CD4-positive, CD25-positive, alpha-beta regulatory T cell (primary cell): Measurements from ENCODE around the gene SH3D19. TPM values are rescaled to one million over a fixed set of nuclear protein-coding genes. Genes with fewer than 3 reads are reported as not detected.

ENCODE experiments used
- ATAC-seq, 2 donors: fragments of 150-1000 bp; cut with Tn5 transposase; one replicate each; pipeline ENCODE4 v1.10.0; 2021; ENCODE audit warnings: low read depth in 2 of 2, moderate number of reproducible peaks in 2 of 2, moderate library complexity in 1 of 2
- DNase-seq, 3 donors: peaks; one replicate each; pipeline versions ENCODE4 v3.0.0 to v3.0.0-alpha.2; 2012 to 2022; ENCODE audit warnings: mixed read lengths in 1 of 3
- H3K27ac ChIP-seq: one replicate; pipeline ENCODE4 v1.7.0; 2013; ENCODE audit warnings: mild to moderate bottlenecking, low read length; ENCODE audit not compliant: insufficient read depth, poor library complexity, severe bottlenecking
- H3K27me3 ChIP-seq: one replicate; pipeline ENCODE4 v1.7.0; 2013; ENCODE audit warnings: low read length; ENCODE audit not compliant: control insufficient read depth, insufficient read depth
- H3K36me3 ChIP-seq: one replicate; pipeline ENCODE4 v1.7.0; 2013; ENCODE audit warnings: mild to moderate bottlenecking, low read length, moderate library complexity; ENCODE audit not compliant: control insufficient read depth, insufficient read depth
- H3K4me1 ChIP-seq: 2 replicates; pipeline ENCODE4 v1.7.0; 2013; ENCODE audit warnings: mild to moderate bottlenecking, low read length; ENCODE audit not compliant: insufficient read depth, control insufficient read depth, poor library complexity, severe bottlenecking
- H3K4me3 ChIP-seq: one replicate; pipeline ENCODE4 v1.7.0; 2013; ENCODE audit warnings: low read depth, mild to moderate bottlenecking, low read length, moderate library complexity
- H3K9me3 ChIP-seq, 2 experiments: 1 replicate in 1 of 2; 2 replicates in 1 of 2; pipeline ENCODE4 v1.7.0; 2013; ENCODE audit warnings: low read length in 2 of 2, mild to moderate bottlenecking in 1 of 2, moderate library complexity in 1 of 2; ENCODE audit not compliant: control insufficient read depth in 2 of 2
- H3K27ac Mint-ChIP-seq, 3 donors: one replicate each; pipeline ENCODE4 v1.8.0; 2020 to 2022; ENCODE audit warnings: mild to moderate bottlenecking in 3 of 3, mixed read lengths in 3 of 3, moderate library complexity in 2 of 3
- H3K27me3 Mint-ChIP-seq: one replicate; pipeline ENCODE4 v1.8.0; 2022; ENCODE audit warnings: mild to moderate bottlenecking, mixed read lengths
- H3K36me3 Mint-ChIP-seq: one replicate; pipeline ENCODE4 v1.8.0; 2020; ENCODE audit warnings: mixed read lengths
- H3K4me1 Mint-ChIP-seq, 4 donors: one replicate each; pipeline ENCODE4 v1.8.0; 2020 to 2022; ENCODE audit warnings: mixed read lengths in 4 of 4, mild to moderate bottlenecking in 1 of 4
- H3K4me3 Mint-ChIP-seq, 4 donors: one replicate each; pipeline ENCODE4 v1.8.0; 2020 to 2022; ENCODE audit warnings: mild to moderate bottlenecking in 4 of 4, mixed read lengths in 4 of 4, moderate library complexity in 3 of 4
- H3K9me3 Mint-ChIP-seq, 7 donors: one replicate each; pipeline ENCODE4 v1.8.0; 2020 to 2022; ENCODE audit warnings: mixed read lengths in 7 of 7, mild to moderate bottlenecking in 3 of 7, moderate library complexity in 2 of 7
- polyA plus RNA-seq, 4 donors: library from polyadenylated mRNA; unstranded; fragments of 300-500 nt; fragmentation: Illumina TruSeq; gene quantifications; one replicate each; pipeline ENCODE4 v1.2.3, GENCODE V29; 2021
- total RNA-seq: library from RNA; stranded (reverse); gene quantifications from one replicate; pipeline ENCODE4 v1.2.3, GENCODE V29; 2022

The SH3D19 gene
- total and polyA plus RNA-seq, 5 donors from 2014 or later = 0.37 to 2.4 (median 0.83) TPM; not detected in 1

- Histone ChIP-seq H3K4me1 (peaks cover 17% of the 10 kb centered on the region), H3K4me3 (peak overlapping the region; percentile 87), H3K9me3 (no peaks in the 10 kb centered on the region), H3K27me3 (no peaks in the 10 kb centered on the region), H3K27ac (peak overlapping the region; percentile 91), H3K36me3 (peaks cover 28% of the 10 kb centered on the region)
- peaks cover 27% of the 10 kb centered on the region for H3K36me3 Mint-ChIP-seq
- no peaks in the 10 kb centered on the region for H3K9me3 Mint-ChIP-seq
- no peak for DNase-seq
- H3K27me3 Mint-ChIP-seq = no peaks in the 10 kb centered on the region
- H3K4me3 Mint-ChIP-seq = peak overlapping the region; percentile 90 to 98 (median 94)
- H3K27ac Mint-ChIP-seq = peak overlapping the region; percentile 97 to 99 (median 99)
- no peak for ATAC-seq
- H3K4me1 Mint-ChIP-seq = peaks cover 11 to 49% (median 24%) of the 10 kb centered on the region in 4 donors
Measured at GRCh38 chr4:151098979-151099228, 226.5 kb downstream of the SH3D19 start.

DNA sequence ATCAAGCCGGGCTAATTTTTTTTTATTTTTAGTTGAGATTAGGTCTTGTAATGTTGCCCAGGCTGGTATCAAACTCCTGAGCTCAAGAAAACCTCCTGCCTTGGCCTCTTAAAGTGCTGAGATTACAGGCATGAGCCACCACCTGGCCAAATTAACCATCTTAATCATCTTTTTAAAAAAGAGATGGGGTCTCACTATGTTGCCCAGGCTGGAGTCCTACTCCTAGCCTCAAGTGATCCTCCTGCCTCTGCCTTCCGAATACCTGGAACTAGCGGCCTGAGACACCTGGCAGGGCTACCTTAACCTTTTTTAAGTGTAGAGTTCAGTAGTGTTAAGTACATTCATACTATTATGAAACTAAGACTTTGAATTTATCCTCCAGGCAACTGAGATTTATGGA, 227.6 kb downstream of the SH3D19 start:
- peak overlapping the region; percentile 72 to 96 (median 82) for H3K4me3 Mint-ChIP-seq
- Histone ChIP-seq H3K4me1 (peaks cover 17% of the 10 kb centered on the region), H3K27ac (no peak overlapping the region), H3K4me3 (no peak overlapping the region), H3K9me3 (no peaks in the 10 kb centered on the region), H3K27me3 (no peaks in the 10 kb centered on the region), H3K36me3 (peaks cover 17% of the 10 kb centered on the region)
- peaks cover 11 to 42% (median 23%) of the 10 kb centered on the region in 4 donors for H3K4me1 Mint-ChIP-seq
- peak overlapping the region; percentile 38 to 99 (median 97) for H3K27ac Mint-ChIP-seq
- H3K36me3 Mint-ChIP-seq = peaks cover 23% of the 10 kb centered on the region
- ATAC-seq (no peak), DNase-seq (no peak)
- H3K9me3 Mint-ChIP-seq = no peaks in the 10 kb centered on the region
- peaks cover 2% of the 10 kb centered on the region for H3K27me3 Mint-ChIP-seq

DNA sequence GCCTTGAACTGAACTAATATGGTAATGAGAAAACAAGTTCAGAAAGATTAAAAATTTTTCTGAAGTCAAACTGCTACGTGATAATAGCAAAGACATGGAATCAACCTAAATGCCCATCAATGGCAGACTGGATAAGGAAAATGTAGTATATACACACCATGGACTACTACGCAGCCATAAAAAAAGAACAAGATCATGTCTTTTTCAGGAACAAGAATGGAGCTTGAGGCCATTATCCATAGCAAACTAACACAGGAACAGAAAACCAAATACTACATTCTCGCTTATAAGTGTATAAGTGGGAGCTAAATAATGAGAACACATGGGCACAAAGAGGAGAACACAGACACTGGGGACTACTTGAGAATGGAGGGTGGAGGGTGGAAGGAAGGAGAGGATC, 230.3 kb downstream of the SH3D19 start:
- H3K36me3 Mint-ChIP-seq = peaks cover 3% of the 10 kb centered on the region
- peaks cover 7% of the 10 kb centered on the region for H3K4me1 ChIP-seq
- no peak overlapping the region for H3K27ac ChIP-seq
- peaks cover 0 to 16% (median 2%) of the 10 kb centered on the region in 4 donors for H3K4me1 Mint-ChIP-seq
- ATAC-seq (no peak), DNase-seq (no peak)
- H3K27me3 ChIP-seq = no peaks in the 10 kb centered on the region
- H3K36me3 ChIP-seq = no peaks in the 10 kb centered on the region
- peak overlapping the region in 1 of 4 donors; percentile 7 for H3K4me3 Mint-ChIP-seq
- no peak overlapping the region for H3K4me3 ChIP-seq
- H3K9me3 Mint-ChIP-seq = peaks cover 0 to 2% (median 0%) of the 10 kb centered on the region in 7 donors
- no peaks in the 10 kb centered on the region for H3K9me3 ChIP-seq
- peaks cover 11% of the 10 kb centered on the region for H3K27me3 Mint-ChIP-seq
- H3K27ac Mint-ChIP-seq = no peak overlapping the region

DNA sequence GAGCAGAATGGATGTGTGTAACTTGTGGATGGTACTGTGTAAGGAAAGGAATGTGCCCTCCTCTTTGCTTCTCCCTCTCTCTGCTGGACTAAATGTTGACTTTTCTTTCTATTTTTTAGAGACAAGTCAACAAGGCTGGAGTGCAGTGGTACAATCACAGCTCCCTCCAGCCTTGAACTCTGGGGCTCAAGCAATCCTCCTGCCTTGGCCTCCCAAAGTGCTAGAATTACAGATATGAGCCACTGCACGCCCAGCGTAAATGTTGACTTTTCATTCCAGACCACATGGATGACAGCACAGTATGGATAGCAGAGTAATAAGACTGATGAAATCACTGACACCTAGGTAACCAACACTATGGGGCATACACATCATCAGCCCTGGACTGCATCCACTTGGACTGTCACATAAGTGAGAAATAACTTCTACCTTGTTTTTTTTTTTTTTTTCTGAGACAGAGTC, 231.1 kb downstream of the SH3D19 start:
- no peak for ATAC-seq

DNA sequence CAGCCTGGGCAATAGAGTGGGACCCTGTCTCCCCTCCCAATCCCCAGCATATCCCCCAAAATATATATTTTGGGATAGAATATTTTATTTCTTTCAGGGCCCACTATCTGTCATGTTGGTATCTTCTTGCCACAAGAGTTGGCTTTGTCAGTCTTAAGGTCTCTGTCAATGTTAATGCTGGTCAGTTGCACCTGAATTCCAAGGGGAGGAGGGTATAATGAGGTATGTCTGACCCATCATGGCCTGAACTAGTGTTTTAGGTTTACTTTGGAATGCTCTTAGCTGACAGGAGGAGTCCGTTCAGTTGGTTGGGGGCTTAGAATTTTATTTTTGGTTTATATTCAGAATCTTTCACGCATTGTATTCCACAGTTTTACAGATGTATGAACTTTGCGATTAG, 232.2 kb downstream of the SH3D19 start:
- ATAC-seq (no peak), DNase-seq (no peak)
- no peaks in the 10 kb centered on the region for H3K9me3 ChIP-seq
- Mint-ChIP-seq H3K4me1 (peaks cover 0 to 3% (median 0%) of the 10 kb centered on the region in 4 donors), H3K27me3 (peaks cover 12% of the 10 kb centered on the region), H3K36me3 (no peaks in the 10 kb centered on the region), H3K9me3 (peaks cover 0 to 2% (median 0%) of the 10 kb centered on the region in 7 donors), H3K4me3 (no peak overlapping the region), H3K27ac (no peak overlapping the region)
- H3K36me3 ChIP-seq = no peaks in the 10 kb centered on the region
- H3K4me1 ChIP-seq = no peaks in the 10 kb centered on the region
- H3K27ac ChIP-seq = no peak overlapping the region
- H3K27me3 ChIP-seq = no peaks in the 10 kb centered on the region
- no peak overlapping the region for H3K4me3 ChIP-seq

More for the DNA sequence above, 231.1 kb downstream of the SH3D19 start:
- Mint-ChIP-seq H3K36me3 (no peaks in the 10 kb centered on the region), H3K4me3 (no peak overlapping the region), H3K27me3 (peaks cover 11% of the 10 kb centered on the region), H3K9me3 (peaks cover 0 to 2% (median 0%) of the 10 kb centered on the region in 7 donors), H3K4me1 (peaks cover 0 to 11% (median 0%) of the 10 kb centered on the region in 4 donors), H3K27ac (no peak overlapping the region)
- no peak overlapping the region for H3K4me3 ChIP-seq
- H3K9me3 ChIP-seq = no peaks in the 10 kb centered on the region
- no peak overlapping the region for H3K27ac ChIP-seq
- peaks cover 7% of the 10 kb centered on the region for H3K4me1 ChIP-seq
- DNase-seq = no peak
- H3K36me3 ChIP-seq = no peaks in the 10 kb centered on the region
- H3K27me3 ChIP-seq = no peaks in the 10 kb centered on the region

- peaks cover 19% of the 10 kb centered on the region for H3K27me3 Mint-ChIP-seq
- no peak for DNase-seq
- Histone ChIP-seq H3K4me3 (no peak overlapping the region), H3K27me3 (no peaks in the 10 kb centered on the region), H3K9me3 (no peaks in the 10 kb centered on the region), H3K27ac (no peak overlapping the region), H3K36me3 (no peaks in the 10 kb centered on the region), H3K4me1 (no peaks in the 10 kb centered on the region)
- no peaks in the 10 kb centered on the region for H3K36me3 Mint-ChIP-seq
- ATAC-seq = no peak
- no peak overlapping the region for H3K27ac Mint-ChIP-seq
- no peaks in the 10 kb centered on the region for H3K4me1 Mint-ChIP-seq
- H3K4me3 Mint-ChIP-seq = peak overlapping the region in 1 of 4 donors; percentile 64
- peaks cover 0 to 2% (median 0%) of the 10 kb centered on the region in 7 donors for H3K9me3 Mint-ChIP-seq
Measured at GRCh38 chr4:151092488-151092887, 232.9 kb downstream of the SH3D19 start.

DNA sequence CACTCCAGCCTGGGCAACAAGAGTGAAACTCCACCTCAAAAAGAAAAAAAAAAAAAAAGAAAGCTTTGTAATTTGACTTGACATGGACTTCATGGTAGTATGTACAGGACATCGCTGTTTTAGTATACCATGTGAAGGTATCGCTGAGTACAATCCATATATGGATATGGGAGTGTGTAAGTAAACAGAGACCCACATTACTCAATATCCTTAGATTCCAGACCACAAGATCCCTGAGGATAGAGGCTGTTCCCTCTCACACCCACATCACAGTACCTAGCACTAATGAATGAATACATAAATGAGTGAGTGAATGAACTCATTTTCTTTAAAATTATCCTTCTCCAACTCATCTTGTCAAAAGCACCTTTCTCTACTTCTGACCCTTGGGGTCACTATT, 234.4 kb downstream of the SH3D19 start:
- H3K27ac ChIP-seq = no peak overlapping the region
- H3K4me3 ChIP-seq = no peak overlapping the region
- no peak overlapping the region for H3K4me3 Mint-ChIP-seq
- no peak overlapping the region for H3K27ac Mint-ChIP-seq
- no peaks in the 10 kb centered on the region for H3K36me3 ChIP-seq
- peaks cover 29% of the 10 kb centered on the region for H3K27me3 Mint-ChIP-seq
- H3K36me3 Mint-ChIP-seq = no peaks in the 10 kb centered on the region
- no peak for DNase-seq
- H3K9me3 ChIP-seq = no peaks in the 10 kb centered on the region
- H3K4me1 Mint-ChIP-seq = no peaks in the 10 kb centered on the region
- no peaks in the 10 kb centered on the region for H3K27me3 ChIP-seq
- peaks cover 0 to 2% (median 0%) of the 10 kb centered on the region in 7 donors for H3K9me3 Mint-ChIP-seq
- H3K4me1 ChIP-seq = no peaks in the 10 kb centered on the region
- no peak for ATAC-seq

DNA sequence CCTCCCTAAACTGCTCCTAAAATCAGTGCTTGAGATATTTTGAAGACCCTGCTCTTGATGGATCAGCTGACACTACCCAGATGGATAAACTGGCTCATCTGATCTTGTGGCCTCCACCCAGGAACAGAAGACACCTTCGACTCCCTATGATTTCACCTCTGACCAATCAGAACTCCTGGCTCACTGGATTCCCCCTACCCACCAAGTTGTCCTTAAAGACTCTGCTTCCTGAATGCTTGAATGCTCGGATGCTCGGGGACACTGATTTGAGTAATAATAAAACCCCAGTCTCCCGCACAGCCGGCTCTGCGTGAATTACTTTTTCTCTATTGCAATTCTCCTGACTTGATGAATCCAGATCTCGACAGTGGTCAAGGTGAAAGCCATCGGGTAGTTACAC, 237.9 kb downstream of the SH3D19 start:
- H3K4me3 ChIP-seq = no peak overlapping the region
- H3K9me3 ChIP-seq = no peaks in the 10 kb centered on the region
- H3K4me1 ChIP-seq = no peaks in the 10 kb centered on the region
- Mint-ChIP-seq H3K36me3 (no peaks in the 10 kb centered on the region), H3K4me1 (no peaks in the 10 kb centered on the region), H3K27me3 (peaks cover 29% of the 10 kb centered on the region), H3K9me3 (peaks cover 0 to 1% (median 0%) of the 10 kb centered on the region in 7 donors), H3K4me3 (no peak overlapping the region), H3K27ac (no peak overlapping the region)
- no peak overlapping the region for H3K27ac ChIP-seq
- ATAC-seq = no peak
- DNase-seq = no peak
- no peaks in the 10 kb centered on the region for H3K27me3 ChIP-seq
- no peaks in the 10 kb centered on the region for H3K36me3 ChIP-seq
